Measurements from ENCODE around the gene C12orf43. TPM values are rescaled to one million over a fixed set of nuclear protein-coding genes. Genes with fewer than 3 reads are reported as not detected.

The C12orf43 gene
- total RNA-seq, 1 donor from 2014 or later: 12.8 TPM

DNA sequence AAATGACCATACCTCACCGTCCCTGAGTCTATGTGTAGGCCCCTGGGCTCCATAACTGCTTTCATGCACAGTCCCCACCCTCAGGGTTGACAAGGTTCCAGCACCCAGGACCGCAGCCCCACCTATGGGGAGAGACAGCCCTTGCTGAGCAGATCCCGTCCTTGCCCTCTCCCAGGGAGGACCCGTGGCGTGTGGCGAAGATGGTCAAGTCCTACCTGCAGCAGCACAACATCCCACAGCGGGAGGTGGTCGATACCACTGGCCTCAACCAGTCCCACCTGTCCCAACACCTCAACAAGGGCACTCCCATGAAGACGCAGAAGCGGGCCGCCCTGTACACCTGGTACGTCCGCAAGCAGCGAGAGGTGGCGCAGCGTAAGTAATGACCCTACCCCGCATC, 27.6 kb downstream of the C12orf43 start:
- Mint-ChIP-seq H3K9me3 (no peaks in the 10 kb centered on the region), H3K27me3 (ENCODE audit: insufficient read depth, low read depth) (peaks cover 2% of the 10 kb centered on the region), H3K27ac (no peak overlapping the region), H3K4me1 (peaks cover 7% of the 10 kb centered on the region), H3K4me3 (no peak overlapping the region), H3K36me3 (no peaks in the 10 kb centered on the region)
- Histone ChIP-seq H3K36me3 (no peaks in the 10 kb centered on the region), H3F3A (ENCODE audit: low read depth) (no peaks in the 10 kb centered on the region), H4K20me1 (ENCODE audit: low read depth) (no peaks in the 10 kb centered on the region), H3K79me2 (ENCODE audit: low read depth) (no peaks in the 10 kb centered on the region), H3K9ac (no peak overlapping the region), H3K9me3 (ENCODE audit: low read depth) (no peaks in the 10 kb centered on the region), H2AFZ (replicated peaks) (no peak overlapping the region), H3K4me1 (peaks cover 3% of the 10 kb centered on the region), H3K4me2 (no peak overlapping the region), H3K27me3 (no peaks in the 10 kb centered on the region), H3K27ac (no peak overlapping the region), H3K4me3 (no peak overlapping the region)
- DNase-seq (ENCODE audit: low spot score): no peak
- no peak for TF ChIP-seq EZH2phosphoT487 (IDR thresholded peaks at IDR 0.05)
- TF ChIP-seq EZH2 (IDR thresholded peaks at IDR 0.05): no peak
- TF ChIP-seq, protein P1, sequence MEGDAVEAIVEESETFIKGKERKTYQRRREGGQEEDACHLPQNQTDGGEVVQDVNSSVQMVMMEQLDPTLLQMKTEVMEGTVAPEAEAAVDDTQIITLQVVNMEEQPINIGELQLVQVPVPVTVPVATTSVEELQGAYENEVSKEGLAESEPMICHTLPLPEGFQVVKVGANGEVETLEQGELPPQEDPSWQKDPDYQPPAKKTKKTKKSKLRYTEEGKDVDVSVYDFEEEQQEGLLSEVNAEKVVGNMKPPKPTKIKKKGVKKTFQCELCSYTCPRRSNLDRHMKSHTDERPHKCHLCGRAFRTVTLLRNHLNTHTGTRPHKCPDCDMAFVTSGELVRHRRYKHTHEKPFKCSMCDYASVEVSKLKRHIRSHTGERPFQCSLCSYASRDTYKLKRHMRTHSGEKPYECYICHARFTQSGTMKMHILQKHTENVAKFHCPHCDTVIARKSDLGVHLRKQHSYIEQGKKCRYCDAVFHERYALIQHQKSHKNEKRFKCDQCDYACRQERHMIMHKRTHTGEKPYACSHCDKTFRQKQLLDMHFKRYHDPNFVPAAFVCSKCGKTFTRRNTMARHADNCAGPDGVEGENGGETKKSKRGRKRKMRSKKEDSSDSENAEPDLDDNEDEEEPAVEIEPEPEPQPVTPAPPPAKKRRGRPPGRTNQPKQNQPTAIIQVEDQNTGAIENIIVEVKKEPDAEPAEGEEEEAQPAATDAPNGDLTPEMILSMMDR (IDR thresholded peaks at IDR 0.05): no peak

DNA sequence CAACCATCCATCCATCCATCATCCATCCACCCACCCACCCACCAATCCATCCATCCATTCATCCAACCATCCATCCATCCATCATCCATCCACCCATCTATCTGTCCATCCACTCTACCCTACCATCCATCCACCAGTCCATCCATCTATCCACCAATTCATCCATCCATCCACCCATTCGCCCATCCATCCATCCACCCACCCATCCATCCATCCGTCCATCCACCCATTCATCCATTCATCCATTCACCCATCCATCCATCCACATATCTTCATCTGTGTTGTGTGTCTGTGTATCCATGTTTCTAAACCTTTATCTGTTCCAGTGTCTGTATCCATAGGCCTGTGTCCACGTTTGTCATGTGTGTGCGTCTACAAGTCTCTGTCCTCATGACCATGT, 28.1 kb downstream of the C12orf43 start:
- H3K27me3 ChIP-seq: no peaks in the 10 kb centered on the region
- no peak overlapping the region for H2AFZ ChIP-seq (replicated peaks)
- H3K79me2 ChIP-seq (ENCODE audit: low read depth): no peaks in the 10 kb centered on the region
- H3F3A ChIP-seq (ENCODE audit: low read depth): no peaks in the 10 kb centered on the region
- H3K36me3 ChIP-seq: no peaks in the 10 kb centered on the region
- H3K9me3 ChIP-seq (ENCODE audit: low read depth): no peaks in the 10 kb centered on the region
- H4K20me1 ChIP-seq (ENCODE audit: low read depth): no peaks in the 10 kb centered on the region
- Mint-ChIP-seq H3K9me3 (no peaks in the 10 kb centered on the region), H3K36me3 (no peaks in the 10 kb centered on the region), H3K27ac (no peak overlapping the region), H3K4me3 (no peak overlapping the region), H3K4me1 (peaks cover 8% of the 10 kb centered on the region), H3K27me3 (ENCODE audit: insufficient read depth, low read depth) (peaks cover 3% of the 10 kb centered on the region)
- H3K4me2 ChIP-seq: no peak overlapping the region
- DNase-seq (ENCODE audit: low spot score): no peak
- TF ChIP-seq EZH2 (IDR thresholded peaks at IDR 0.05): no peak
- TF ChIP-seq, protein P1 (IDR thresholded peaks at IDR 0.05): no peak
- no peak for TF ChIP-seq EZH2phosphoT487 (IDR thresholded peaks at IDR 0.05)
- no peak overlapping the region for H3K9ac ChIP-seq
- H3K4me1 ChIP-seq: peaks cover 3% of the 10 kb centered on the region
- no peak overlapping the region for H3K4me3 ChIP-seq
- no peak overlapping the region for H3K27ac ChIP-seq

DNA sequence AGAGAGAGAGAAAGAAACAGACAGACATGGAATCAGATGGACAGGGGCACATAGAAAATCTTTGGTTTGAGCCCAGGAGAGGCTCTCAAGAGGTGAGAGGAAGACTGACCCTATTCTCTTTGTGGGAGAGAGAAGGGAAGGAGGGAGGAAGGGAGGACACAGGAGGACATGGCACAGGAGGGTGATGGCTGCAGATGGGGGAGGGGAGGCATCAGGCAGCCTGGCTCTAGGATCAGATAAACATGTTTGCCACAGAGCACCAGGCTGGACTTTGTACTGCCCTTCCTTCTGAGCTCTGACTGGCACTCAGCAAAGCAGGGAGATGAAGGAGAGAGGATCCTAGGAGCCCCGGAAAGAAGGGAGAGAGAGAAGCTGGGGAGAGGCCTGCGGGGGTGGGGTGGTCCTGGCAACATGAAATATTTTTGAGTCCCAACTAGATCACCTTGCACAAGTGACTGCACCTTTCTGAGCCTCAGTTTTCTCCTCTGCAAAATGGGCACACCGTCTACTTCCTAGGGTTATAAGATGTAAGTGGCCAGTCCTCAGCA, 31.9 kb downstream of the C12orf43 start:
- no peaks in the 10 kb centered on the region for H3K9me3 Mint-ChIP-seq
- H3K4me1 Mint-ChIP-seq: peaks cover 16% of the 10 kb centered on the region
- H3K4me3 Mint-ChIP-seq: no peak overlapping the region
- H3K27me3 Mint-ChIP-seq (ENCODE audit: insufficient read depth, low read depth): peaks cover 3% of the 10 kb centered on the region
- no peaks in the 10 kb centered on the region for H3K36me3 Mint-ChIP-seq
- no peak for DNase-seq (ENCODE audit: low spot score)
- Histone ChIP-seq H3K4me1 (peaks cover 10% of the 10 kb centered on the region), H2AFZ (replicated peaks) (peak overlapping the region; percentile 34), H3K4me2 (no peak overlapping the region), H3K36me3 (no peaks in the 10 kb centered on the region), H3K4me3 (no peak overlapping the region), H3K79me2 (ENCODE audit: low read depth) (no peaks in the 10 kb centered on the region), H3K27ac (no peak overlapping the region), H3F3A (ENCODE audit: low read depth) (no peaks in the 10 kb centered on the region), H3K9ac (no peak overlapping the region), H4K20me1 (ENCODE audit: low read depth) (no peaks in the 10 kb centered on the region), H3K9me3 (ENCODE audit: low read depth) (no peaks in the 10 kb centered on the region), H3K27me3 (no peaks in the 10 kb centered on the region)
- H3K27ac Mint-ChIP-seq: peak overlapping the region; percentile 16
- TF ChIP-seq, protein P1 (IDR thresholded peaks at IDR 0.05): no peak
- no peak for TF ChIP-seq EZH2phosphoT487 (IDR thresholded peaks at IDR 0.05)
- no peak for TF ChIP-seq EZH2 (IDR thresholded peaks at IDR 0.05)
